HepG2 (cell line): ENCODE data around the gene CCT5. TPM values are rescaled to one million over a fixed set of nuclear protein-coding genes. Genes with fewer than 3 reads are reported as not detected.

Experiments
- KAT8 ChIP-seq: IDR thresholded peaks from 2 replicates; pipeline ENCODE4 v1.6.1; 2016; ENCODE audit warnings: missing genetic modification reagents, missing compliant biosample characterization
- NFKB2 ChIP-seq: sonication (generic); formaldehyde crosslinking; IDR thresholded peaks from 2 replicates; pipeline ENCODE4 v1.4.0; 2020; ENCODE audit warnings: missing genetic modification reagents, borderline replicate concordance
- NFKBIZ ChIP-seq: IDR thresholded peaks from 2 replicates; pipeline ENCODE4 v1.6.1; 2018; ENCODE audit warnings: missing genetic modification reagents, missing compliant biosample characterization
- SATB2 ChIP-seq: sonication (generic); formaldehyde crosslinking; IDR thresholded peaks from 2 replicates; pipeline ENCODE4 v1.5.0; 2020; ENCODE audit warnings: missing genetic modification reagents
- SIX4 ChIP-seq: sonication (generic); formaldehyde crosslinking; IDR thresholded peaks from 2 replicates; pipeline ENCODE4 v1.4.0; 2020; ENCODE audit warnings: missing genetic modification reagents
- SNAPC2 ChIP-seq: sonication (generic); formaldehyde crosslinking; IDR thresholded peaks from 2 replicates; pipeline ENCODE4 v1.8.1; 2022; ENCODE audit warnings: mild to moderate bottlenecking, missing genetic modification reagents
- TCF12 ChIP-seq, 2 experiments: fragments of 450-650 bp in 1 of 2; sonication (generic) in 1 of 2; formaldehyde crosslinking in 1 of 2; IDR thresholded peaks; 2 replicates each; pipeline versions ENCODE4 v1.6.1 to v1.8.0; 2017 to 2022; ENCODE audit warnings: antibody characterized with exemption in 1 of 2, mild to moderate bottlenecking in 1 of 2, missing genetic modification reagents in 1 of 2, moderate library complexity in 1 of 2
- TFDP2 ChIP-seq: sonication (generic); formaldehyde crosslinking; IDR thresholded peaks from 2 replicates; pipeline ENCODE4 v1.4.0; 2020; ENCODE audit warnings: missing genetic modification reagents
- ZBTB21 ChIP-seq: sonication (generic); formaldehyde crosslinking; IDR thresholded peaks from 2 replicates; pipeline ENCODE4 v1.4.0; 2020; ENCODE audit warnings: missing genetic modification reagents
- ZNF431 ChIP-seq: sonication (generic); formaldehyde crosslinking; IDR thresholded peaks from 2 replicates; pipeline ENCODE4 v1.9.0; 2022; ENCODE audit warnings: missing genetic modification reagents, low read depth, mild to moderate bottlenecking, borderline replicate concordance
- ZXDC ChIP-seq: sonication (generic); formaldehyde crosslinking; IDR thresholded peaks from 2 replicates; pipeline ENCODE4 v1.5.0; 2020; ENCODE audit warnings: mild to moderate bottlenecking, missing genetic modification reagents
- polyA plus RNA-seq, 8 experiments: library from polyadenylated mRNA; depleted of rRNA in 3 of 8; stranded (reverse) in 7 of 8; unstranded in 1 of 8; fragments of >200 nt; fragmentation: Illumina TruSeq in 4 of 8; extraction: Trizol in 4 of 8; gene quantifications; 2 replicates each; pipeline versions ENCODE4 v1.2.1 to v1.2.3, GENCODE V29; 2011 to 2016; ENCODE audit warnings: low read depth in 4 of 8, missing spikeins in 1 of 8, mixed read lengths in 1 of 8; ENCODE audit not compliant: insufficient read depth in 1 of 8
- total RNA-seq, 5 experiments: library from RNA; depleted of rRNA; stranded (reverse); fragments of >200 nt; fragmentation: Illumina TruSeq; extraction: Trizol; gene quantifications; 2 replicates each; pipeline ENCODE4 v1.2.3, GENCODE V29; 2016; ENCODE audit warnings: low read depth in 1 of 5

The CCT5 gene
- total and polyA plus RNA-seq, 2 of the 13 experiments (the other 11 are each of a cell fraction or from before 2014, with no cell fraction given) = 319 to 708 TPM

GRCh38 chr5:10249948-10250805 lies at the start of gene CCT5 (continued):
- TF ChIP-seq ZBTB21 = no peak
- no peak for TF ChIP-seq SATB2 (CRISPR knock-in tag)
- TF ChIP-seq ZNF431 (CRISPR knock-in tag) = no peak
- TF ChIP-seq ZXDC (CRISPR knock-in tag) = no peak
- TF ChIP-seq NFKB2 (CRISPR knock-in tag) = peak; percentile 85; the same call in 1 of the 2 replicates
- 0 out of 2 replicates have a peak, but pooled peaks have one; percentile 36 for TF ChIP-seq NFKBIZ
- peak; percentile 43; the same call in 1 of the 2 replicates for TF ChIP-seq SNAPC2 (CRISPR knock-in tag)
- no peak for TF ChIP-seq SIX4 (CRISPR knock-in tag)
- TF ChIP-seq TFDP2 (CRISPR knock-in tag) = 0 out of 2 replicates have a peak, but pooled peaks have one; percentile 18
- no peak for TF ChIP-seq TCF12 (IDR thresholded peaks at IDR 0.05)
- TF ChIP-seq TCF12 (CRISPR knock-in tag; IDR thresholded peaks at IDR 0.05) = 0 out of 2 replicates have a peak, but pooled peaks have one; percentile 34
- peak; percentile 80 for TF ChIP-seq KAT8 (CRISPR knock-in tag)
